K562 (cell line): ENCODE data around the gene TEX48. TPM values are rescaled to one million over a fixed set of nuclear protein-coding genes. Genes with fewer than 3 reads are reported as not detected.

Experiments used
- ATAC-seq: fragments of 200-7000 bp; cut with Tn5 transposase; 3 replicates; pipeline ENCODE4 v1.9.1; 2020; ENCODE audit warnings: moderate library complexity
- BruUV-seq: library from RNA; stranded (reverse); fragments of 400-500 nt; replicated peaks from 2 replicates; lab custom pipeline; 2021; lab: Mats Ljungman, UMichigan
- CTCF ChIA-PET: fragments of 300-600 bp; formaldehyde crosslinking; extraction: SDS; loops from one replicate; lab custom pipeline; 2021; ENCODE audit warnings: low intra/inter-chr PET ratio; lab: Yijun Ruan, JAX
- POLR2A ChIA-PET: fragments of 300-600, 350-650 bp; sonication (Branson Sonifier 250); formaldehyde crosslinking; extraction: SDS; loops from one replicate; lab custom pipeline; 2021; ENCODE audit warnings: antibody characterized with exemption, inconsistent platforms; lab: Yijun Ruan, JAX
- DNase-seq, 4 experiments: peaks; one replicate each; pipeline versions ENCODE4 v3.0.0 to v3.0.0-alpha.2; 2011 to 2018; ENCODE audit warnings: low spot score in 3 of 4, mixed read lengths in 3 of 4; ENCODE audit errors: extremely low read depth in 1 of 4
- FAIRE-seq: peaks from 2 replicates; lab custom pipeline; 2011; peaks lifted over from hg19 to GRCh38; lab: Jason Lieb, UNC
- H2AFZ ChIP-seq: 2 replicates; pipeline ENCODE4 v1.6.0; 2011; ENCODE audit warnings: low read depth, low read length, control low read depth, inconsistent platforms
- H3K27ac ChIP-seq: fragments of 200-600 bp; 3 replicates; pipeline ENCODE4 v1.8.0; 2011; ENCODE audit warnings: low read depth, mild to moderate bottlenecking, control low read depth, inconsistent platforms, low read length, moderate library complexity, mixed read lengths; ENCODE audit errors: extremely low read depth
- H3K27me3 ChIP-seq, 2 experiments: fragments of 300-600 bp in 1 of 2; 2 replicates in 1 of 2; 3 replicates in 1 of 2; pipeline versions ENCODE4 v1.6.0 to v1.8.0; 2011; ENCODE audit warnings: inconsistent platforms in 2 of 2, low read length in 2 of 2, mild to moderate bottlenecking in 1 of 2, mixed read lengths in 1 of 2, moderate library complexity in 1 of 2; ENCODE audit not compliant: control insufficient read depth in 2 of 2, insufficient read depth in 2 of 2
- H3K36me3 ChIP-seq: fragments of 300-600 bp; 3 replicates; pipeline ENCODE4 v1.8.0; 2011; ENCODE audit warnings: mild to moderate bottlenecking, low read length, inconsistent platforms; ENCODE audit not compliant: control insufficient read depth, insufficient read depth
- H3K4me1 ChIP-seq, 2 experiments: fragments of 200-600 bp in 1 of 2; replicated peaks in 1 of 2; 2 replicates in 1 of 2; 3 replicates in 1 of 2; pipeline versions ENCODE4 v1.5.1 to v1.8.0; 2011; ENCODE audit warnings: inconsistent platforms in 2 of 2, low read length in 2 of 2, mild to moderate bottlenecking in 1 of 2, mixed read lengths in 1 of 2, moderate library complexity in 1 of 2; ENCODE audit not compliant: control insufficient read depth in 2 of 2, insufficient read depth in 2 of 2
- H3K4me2 ChIP-seq: 2 replicates; pipeline ENCODE4 v1.6.1; 2011; ENCODE audit warnings: low read length, control low read depth, inconsistent platforms, mixed read lengths; ENCODE audit not compliant: insufficient read depth
- H3K4me3 ChIP-seq: fragments of 200-600 bp; sonication (generic), shearing (Covaris generic); 2 replicates; pipeline ENCODE4 v1.5.1; 2016; ENCODE audit warnings: control low read depth, inconsistent platforms
- H3K79me2 ChIP-seq: fragments of 200-600 bp; 3 replicates; pipeline ENCODE4 v1.8.0; 2011; ENCODE audit warnings: low read length, inconsistent platforms; ENCODE audit not compliant: control insufficient read depth, insufficient read depth
- H3K9ac ChIP-seq, 2 experiments: 2 replicates each; pipeline versions ENCODE4 v1.6.0 to v1.6.1; 2011; ENCODE audit warnings: low read depth in 2 of 2, low read length in 2 of 2, control low read depth in 1 of 2, inconsistent platforms in 1 of 2, mild to moderate bottlenecking in 1 of 2, mixed read lengths in 1 of 2; ENCODE audit not compliant: insufficient read depth in 1 of 2
- H3K9me1 ChIP-seq: one replicate; pipeline ENCODE4 v1.6.0; 2011; ENCODE audit warnings: inconsistent platforms, mild to moderate bottlenecking, low read length, moderate library complexity; ENCODE audit not compliant: control insufficient read depth, insufficient read depth
- H3K9me3 ChIP-seq: replicated peaks from 2 replicates; pipeline ENCODE4 v1.5.1; 2011; ENCODE audit warnings: low read depth, low read length, inconsistent platforms; ENCODE audit not compliant: control insufficient read depth, insufficient read depth
- H4K20me1 ChIP-seq: replicated peaks from 2 replicates; pipeline ENCODE4 v1.6.1; 2011; ENCODE audit warnings: low read length, inconsistent platforms, mixed read lengths; ENCODE audit not compliant: control insufficient read depth, insufficient read depth
- CC2D1A ChIP-seq: fragments of 450-650 bp; IDR thresholded peaks from 2 replicates; pipeline ENCODE4 v1.6.1; 2017; ENCODE audit warnings: mild to moderate bottlenecking
- CTBP1 ChIP-seq: fragments of 450-650 bp; IDR thresholded peaks from 2 replicates; pipeline ENCODE4 v1.6.1; 2016; ENCODE audit warnings: borderline replicate concordance
- FOXA1 ChIP-seq: fragments of 450-650 bp; IDR thresholded peaks from 2 replicates; pipeline ENCODE4 v1.6.1; 2016; ENCODE audit warnings: mild to moderate bottlenecking, borderline replicate concordance
- MCM5 ChIP-seq: fragments of 450-650 bp; IDR thresholded peaks from 2 replicates; pipeline ENCODE4 v1.6.1; 2016; ENCODE audit warnings: low read depth
- NR2C1 ChIP-seq, 2 experiments: fragments of 450-650 bp; IDR thresholded peaks; 2 replicates each; pipeline ENCODE4 v1.6.1; 2017; ENCODE audit warnings: mild to moderate bottlenecking in 2 of 2, antibody characterized with exemption in 1 of 2, inconsistent platforms in 1 of 2, missing compliant biosample characterization in 1 of 2, missing genetic modification characterization in 1 of 2
- PTBP1 ChIP-seq: fragments of 200-400 bp; formaldehyde crosslinking; IDR thresholded peaks from 2 replicates; pipeline ENCODE4 v1.6.1; 2017; ENCODE audit warnings: low read depth, low read length
- RFX7 ChIP-seq: fragments of 250-450 bp; sonication (Bioruptor Pico); IDR thresholded peaks from 2 replicates; pipeline ENCODE4 v1.5.1; 2021; ENCODE audit warnings: mild to moderate bottlenecking
- SIN3B ChIP-seq: fragments of 450-650 bp; IDR thresholded peaks from 2 replicates; pipeline ENCODE4 v1.6.1; 2017; ENCODE audit warnings: low read depth, mild to moderate bottlenecking, moderate library complexity
- SMARCA5 ChIP-seq: fragments of 450-650 bp; IDR thresholded peaks from 2 replicates; pipeline ENCODE4 v1.6.1; 2016
- TCF7L2 ChIP-seq: fragments of 150-350 bp; IDR thresholded peaks from 2 replicates; pipeline ENCODE4 v1.6.1; 2016; ENCODE audit warnings: low read depth, mild to moderate bottlenecking, low read length, moderate library complexity
- UBTF ChIP-seq, 2 experiments: IDR thresholded peaks; 2 replicates each; pipeline ENCODE4 v1.6.1; 2012; ENCODE audit warnings: improper control_type of control experiment in 2 of 2, low read depth in 2 of 2, low read length in 2 of 2, borderline replicate concordance in 1 of 2
- ZKSCAN8 ChIP-seq: fragments of 200-800 bp; sonication (Bioruptor generic); IDR thresholded peaks from 2 replicates; pipeline ENCODE4 v1.6.1; 2016; ENCODE audit warnings: missing genetic modification characterization, missing compliant biosample characterization
- ZNF165 ChIP-seq: fragments of 250-450 bp; sonication (Bioruptor Pico); IDR thresholded peaks from 2 replicates; pipeline ENCODE4 v1.4.0; 2020; ENCODE audit warnings: borderline replicate concordance
- ZNF354B ChIP-seq: fragments of 250-450 bp; sonication (Bioruptor Pico); IDR thresholded peaks from 2 replicates; pipeline ENCODE4 v1.4.0; 2020
- WGBS: fragments of 100-300 bp; shearing (Covaris generic); methylation state at CpG from one replicate; pipeline ENCODE4 v1.1.6; 2016; ENCODE audit warnings: low coverage, mixed read lengths; ENCODE audit not compliant: insufficient coverage; ENCODE audit errors: missing lambda C conversion rate; 5-methylcytosine and 5-hydroxymethylcytosine counted together
- in situ Hi-C: fragments of 300-500 bp; cut with MboI; formaldehyde crosslinking; loops from 4 replicates; pipeline ENCODE4 v1.15.0; 2018; ENCODE audit warnings: inconsistent platforms, mixed read lengths
- intact Hi-C: fragments of 100-400 bp; cut with micrococcal nuclease; formaldehyde crosslinking; loops from 2 replicates; pipeline ENCODE4 v1.14.2; 2022
- polyA plus RNA-seq, 8 experiments: library from polyadenylated mRNA; depleted of rRNA in 4 of 8; stranded (reverse) in 5 of 8; unstranded in 3 of 8; fragments of >200 nt; fragmentation: Nextera tagmentation in 2 of 8; fragmentation: Illumina TruSeq in 1 of 8; extraction: Ambion mirVana in 2 of 8; extraction: Trizol in 1 of 8; gene quantifications; 2 replicates each; pipeline versions ENCODE4 v1.2.1 to v1.2.3, GENCODE V29; 2011 to 2014; ENCODE audit warnings: inconsistent platforms in 1 of 8, missing spikeins in 1 of 8
- total RNA-seq, 7 experiments: library from RNA; depleted of rRNA in 6 of 7; stranded (reverse); fragments of >200 nt in 6 of 7; fragmentation: Illumina TruSeq in 2 of 7; extraction: Trizol in 2 of 7; gene quantifications; 2 replicates each; pipeline versions ENCODE4 v1.2.1 to v1.2.3, GENCODE V29; 2011 to 2021; ENCODE audit warnings: low replicate concordance in 1 of 7
- TF ChIP-seq, protein P1 (sequence below): sonication (generic); formaldehyde crosslinking; IDR thresholded peaks from 2 replicates; pipeline ENCODE4 v1.8.1; 2022; ENCODE audit warnings: missing genetic modification reagents
- TF ChIP-seq, protein P2 (sequence below): fragments of 450-650 bp; formaldehyde crosslinking; IDR thresholded peaks from 2 replicates; pipeline ENCODE4 v1.4.0; 2020; ENCODE audit warnings: mild to moderate bottlenecking, moderate library complexity
- TF ChIP-seq, protein P3 (sequence below): fragments of 250-450 bp; sonication (Bioruptor Pico); IDR thresholded peaks from 2 replicates; pipeline ENCODE4 v1.5.0; 2021

The TEX48 gene
- total and polyA plus RNA-seq, 9 of the 15 experiments (the other 6 are each of a cell fraction or from before 2014, with no cell fraction given) = not detected

DNA sequence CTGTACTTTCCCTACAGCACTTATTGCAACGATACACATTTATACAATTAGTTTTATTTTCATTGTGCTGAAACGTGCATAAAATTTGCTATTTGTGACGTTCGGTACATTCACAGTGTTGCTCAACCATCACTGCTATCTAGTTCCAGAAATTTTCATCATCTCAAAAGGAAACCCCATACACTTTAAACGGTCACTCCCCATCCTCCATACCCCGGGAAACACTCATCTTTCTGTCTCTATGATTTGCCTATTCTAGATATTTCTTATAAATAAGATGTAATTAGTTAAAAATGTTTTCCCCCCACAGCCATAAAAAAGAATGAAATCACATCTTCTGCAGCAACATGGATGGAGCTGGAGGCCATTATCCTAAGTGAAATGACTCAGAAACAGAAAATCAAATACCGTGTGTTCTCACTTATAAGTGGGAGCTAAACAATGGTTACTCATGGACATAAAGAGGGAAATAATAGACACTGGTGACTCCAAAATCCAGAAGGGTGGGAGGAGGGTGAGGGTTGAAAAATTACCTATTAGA lies 40.2 kb upstream of the TEX48 start:
- no peaks in the 10 kb centered on the region for H3K36me3 ChIP-seq
- peaks cover 0 to 11% of the 10 kb centered on the region in 2 experiments; a peak in 2 of 5 replicates for H3K27me3 ChIP-seq
- in situ Hi-C loops (no loop called here), intact Hi-C loops (no loop called here)
- BruUV-seq = no TSS peak
- H3K27ac ChIP-seq = no peak overlapping the region
- ChIA-PET CTCF (no interaction called here), POLR2A (no interaction called here)
- peaks cover 0 to 4% of the 10 kb centered on the region in 2 experiments; a peak in 1 of 5 replicates for H3K4me1 ChIP-seq
- no peak overlapping the region for H2AFZ ChIP-seq
- no peak overlapping the region for H3K4me3 ChIP-seq
- FAIRE-seq (no peak), DNase-seq (no peak), ATAC-seq (no peak)
- no peak for TF ChIP-seq NR2C1 (IDR thresholded peaks at IDR 0.05)
- TF ChIP-seq NR2C1 (tag; IDR thresholded peaks at IDR 0.05) = no peak
- TF ChIP-seq, protein P1, sequence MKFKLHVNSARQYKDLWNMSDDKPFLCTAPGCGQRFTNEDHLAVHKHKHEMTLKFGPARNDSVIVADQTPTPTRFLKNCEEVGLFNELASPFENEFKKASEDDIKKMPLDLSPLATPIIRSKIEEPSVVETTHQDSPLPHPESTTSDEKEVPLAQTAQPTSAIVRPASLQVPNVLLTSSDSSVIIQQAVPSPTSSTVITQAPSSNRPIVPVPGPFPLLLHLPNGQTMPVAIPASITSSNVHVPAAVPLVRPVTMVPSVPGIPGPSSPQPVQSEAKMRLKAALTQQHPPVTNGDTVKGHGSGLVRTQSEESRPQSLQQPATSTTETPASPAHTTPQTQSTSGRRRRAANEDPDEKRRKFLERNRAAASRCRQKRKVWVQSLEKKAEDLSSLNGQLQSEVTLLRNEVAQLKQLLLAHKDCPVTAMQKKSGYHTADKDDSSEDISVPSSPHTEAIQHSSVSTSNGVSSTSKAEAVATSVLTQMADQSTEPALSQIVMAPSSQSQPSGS (CRISPR knock-in tag) = no peak
- TF ChIP-seq, protein P2, sequence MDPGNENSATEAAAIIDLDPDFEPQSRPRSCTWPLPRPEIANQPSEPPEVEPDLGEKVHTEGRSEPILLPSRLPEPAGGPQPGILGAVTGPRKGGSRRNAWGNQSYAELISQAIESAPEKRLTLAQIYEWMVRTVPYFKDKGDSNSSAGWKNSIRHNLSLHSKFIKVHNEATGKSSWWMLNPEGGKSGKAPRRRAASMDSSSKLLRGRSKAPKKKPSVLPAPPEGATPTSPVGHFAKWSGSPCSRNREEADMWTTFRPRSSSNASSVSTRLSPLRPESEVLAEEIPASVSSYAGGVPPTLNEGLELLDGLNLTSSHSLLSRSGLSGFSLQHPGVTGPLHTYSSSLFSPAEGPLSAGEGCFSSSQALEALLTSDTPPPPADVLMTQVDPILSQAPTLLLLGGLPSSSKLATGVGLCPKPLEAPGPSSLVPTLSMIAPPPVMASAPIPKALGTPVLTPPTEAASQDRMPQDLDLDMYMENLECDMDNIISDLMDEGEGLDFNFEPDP (CRISPR knock-in tag) = no peak
- TF ChIP-seq SMARCA5 = no peak
- no peak for TF ChIP-seq MCM5
- no peak for TF ChIP-seq ZNF354B
- no peak for TF ChIP-seq FOXA1
- no peak for TF ChIP-seq CC2D1A
- no peak for TF ChIP-seq UBTF (IDR thresholded peaks at IDR 0.05; ENCODE audit: borderline replicate concordance in 1 of 2, low read depth in 2 of 2, low read length in 2 of 2)
- no peak for TF ChIP-seq PTBP1
- TF ChIP-seq, protein P3, sequence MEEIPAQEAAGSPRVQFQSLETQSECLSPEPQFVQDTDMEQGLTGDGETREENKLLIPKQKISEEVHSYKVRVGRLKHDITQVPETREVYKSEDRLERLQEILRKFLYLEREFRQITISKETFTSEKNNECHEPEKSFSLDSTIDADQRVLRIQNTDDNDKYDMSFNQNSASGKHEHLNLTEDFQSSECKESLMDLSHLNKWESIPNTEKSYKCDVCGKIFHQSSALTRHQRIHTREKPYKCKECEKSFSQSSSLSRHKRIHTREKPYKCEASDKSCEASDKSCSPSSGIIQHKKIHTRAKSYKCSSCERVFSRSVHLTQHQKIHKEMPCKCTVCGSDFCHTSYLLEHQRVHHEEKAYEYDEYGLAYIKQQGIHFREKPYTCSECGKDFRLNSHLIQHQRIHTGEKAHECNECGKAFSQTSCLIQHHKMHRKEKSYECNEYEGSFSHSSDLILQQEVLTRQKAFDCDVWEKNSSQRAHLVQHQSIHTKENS = no peak
- no peak for TF ChIP-seq ZNF165 (CRISPR knock-in tag)
- no peak for TF ChIP-seq RFX7
- TF ChIP-seq ZKSCAN8 = no peak
- no peak for TF ChIP-seq TCF7L2
- TF ChIP-seq SIN3B = no peak
- no peak for TF ChIP-seq CTBP1
- H3K79me2 ChIP-seq = no peaks in the 10 kb centered on the region
- H3K9me1 ChIP-seq = no peaks in the 10 kb centered on the region
- H3K9me3 ChIP-seq = no peaks in the 10 kb centered on the region
- no peak overlapping the region for H3K9ac ChIP-seq
- no peak overlapping the region for H3K4me2 ChIP-seq
- H4K20me1 ChIP-seq = no peaks in the 10 kb centered on the region
- 0% methylated on average over 7 of the region's 7 CpGs for WGBS
